ENCODE measurements around the gene MMP10. TPM values are rescaled to one million over a fixed set of nuclear protein-coding genes. Genes with fewer than 3 reads are reported as not detected.

Gene MMP10
- total RNA-seq, 1 experiment from 2014 or later, result not detected

DNA sequence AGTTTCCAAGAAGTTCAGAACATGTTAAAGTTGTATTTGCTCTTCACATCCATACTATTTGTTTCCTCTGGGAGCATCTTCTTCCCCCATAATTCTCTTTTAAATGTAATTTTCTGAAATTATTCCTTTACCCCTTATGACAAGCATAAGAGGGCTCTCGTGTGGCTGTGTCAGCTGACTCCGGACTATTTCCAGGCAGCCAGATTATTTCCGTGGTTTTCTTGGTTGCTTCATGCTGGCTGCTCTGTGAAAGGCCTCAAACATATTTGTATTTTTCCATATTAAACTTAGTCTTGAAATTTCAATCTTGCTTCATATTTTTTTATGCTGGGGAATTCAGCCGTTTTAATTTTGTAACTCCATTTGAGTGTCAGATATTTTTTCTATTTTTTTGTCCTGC is 20.3 kb upstream of the MMP10 start (continued):
- TF ChIP-seq, protein P1, sequence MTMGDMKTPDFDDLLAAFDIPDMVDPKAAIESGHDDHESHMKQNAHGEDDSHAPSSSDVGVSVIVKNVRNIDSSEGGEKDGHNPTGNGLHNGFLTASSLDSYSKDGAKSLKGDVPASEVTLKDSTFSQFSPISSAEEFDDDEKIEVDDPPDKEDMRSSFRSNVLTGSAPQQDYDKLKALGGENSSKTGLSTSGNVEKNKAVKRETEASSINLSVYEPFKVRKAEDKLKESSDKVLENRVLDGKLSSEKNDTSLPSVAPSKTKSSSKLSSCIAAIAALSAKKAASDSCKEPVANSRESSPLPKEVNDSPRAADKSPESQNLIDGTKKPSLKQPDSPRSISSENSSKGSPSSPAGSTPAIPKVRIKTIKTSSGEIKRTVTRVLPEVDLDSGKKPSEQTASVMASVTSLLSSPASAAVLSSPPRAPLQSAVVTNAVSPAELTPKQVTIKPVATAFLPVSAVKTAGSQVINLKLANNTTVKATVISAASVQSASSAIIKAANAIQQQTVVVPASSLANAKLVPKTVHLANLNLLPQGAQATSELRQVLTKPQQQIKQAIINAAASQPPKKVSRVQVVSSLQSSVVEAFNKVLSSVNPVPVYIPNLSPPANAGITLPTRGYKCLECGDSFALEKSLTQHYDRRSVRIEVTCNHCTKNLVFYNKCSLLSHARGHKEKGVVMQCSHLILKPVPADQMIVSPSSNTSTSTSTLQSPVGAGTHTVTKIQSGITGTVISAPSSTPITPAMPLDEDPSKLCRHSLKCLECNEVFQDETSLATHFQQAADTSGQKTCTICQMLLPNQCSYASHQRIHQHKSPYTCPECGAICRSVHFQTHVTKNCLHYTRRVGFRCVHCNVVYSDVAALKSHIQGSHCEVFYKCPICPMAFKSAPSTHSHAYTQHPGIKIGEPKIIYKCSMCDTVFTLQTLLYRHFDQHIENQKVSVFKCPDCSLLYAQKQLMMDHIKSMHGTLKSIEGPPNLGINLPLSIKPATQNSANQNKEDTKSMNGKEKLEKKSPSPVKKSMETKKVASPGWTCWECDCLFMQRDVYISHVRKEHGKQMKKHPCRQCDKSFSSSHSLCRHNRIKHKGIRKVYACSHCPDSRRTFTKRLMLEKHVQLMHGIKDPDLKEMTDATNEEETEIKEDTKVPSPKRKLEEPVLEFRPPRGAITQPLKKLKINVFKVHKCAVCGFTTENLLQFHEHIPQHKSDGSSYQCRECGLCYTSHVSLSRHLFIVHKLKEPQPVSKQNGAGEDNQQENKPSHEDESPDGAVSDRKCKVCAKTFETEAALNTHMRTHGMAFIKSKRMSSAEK (CRISPR knock-in tag; IDR thresholded peaks at IDR 0.05; ENCODE audit: borderline replicate concordance), result no peak
- TF ChIP-seq PRRX2 (CRISPR knock-in tag; IDR thresholded peaks at IDR 0.05), result no peak
- TF ChIP-seq, protein P2, sequence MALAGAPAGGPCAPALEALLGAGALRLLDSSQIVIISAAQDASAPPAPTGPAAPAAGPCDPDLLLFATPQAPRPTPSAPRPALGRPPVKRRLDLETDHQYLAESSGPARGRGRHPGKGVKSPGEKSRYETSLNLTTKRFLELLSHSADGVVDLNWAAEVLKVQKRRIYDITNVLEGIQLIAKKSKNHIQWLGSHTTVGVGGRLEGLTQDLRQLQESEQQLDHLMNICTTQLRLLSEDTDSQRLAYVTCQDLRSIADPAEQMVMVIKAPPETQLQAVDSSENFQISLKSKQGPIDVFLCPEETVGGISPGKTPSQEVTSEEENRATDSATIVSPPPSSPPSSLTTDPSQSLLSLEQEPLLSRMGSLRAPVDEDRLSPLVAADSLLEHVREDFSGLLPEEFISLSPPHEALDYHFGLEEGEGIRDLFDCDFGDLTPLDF (CRISPR knock-in tag; IDR thresholded peaks at IDR 0.05), result no peak

DNA sequence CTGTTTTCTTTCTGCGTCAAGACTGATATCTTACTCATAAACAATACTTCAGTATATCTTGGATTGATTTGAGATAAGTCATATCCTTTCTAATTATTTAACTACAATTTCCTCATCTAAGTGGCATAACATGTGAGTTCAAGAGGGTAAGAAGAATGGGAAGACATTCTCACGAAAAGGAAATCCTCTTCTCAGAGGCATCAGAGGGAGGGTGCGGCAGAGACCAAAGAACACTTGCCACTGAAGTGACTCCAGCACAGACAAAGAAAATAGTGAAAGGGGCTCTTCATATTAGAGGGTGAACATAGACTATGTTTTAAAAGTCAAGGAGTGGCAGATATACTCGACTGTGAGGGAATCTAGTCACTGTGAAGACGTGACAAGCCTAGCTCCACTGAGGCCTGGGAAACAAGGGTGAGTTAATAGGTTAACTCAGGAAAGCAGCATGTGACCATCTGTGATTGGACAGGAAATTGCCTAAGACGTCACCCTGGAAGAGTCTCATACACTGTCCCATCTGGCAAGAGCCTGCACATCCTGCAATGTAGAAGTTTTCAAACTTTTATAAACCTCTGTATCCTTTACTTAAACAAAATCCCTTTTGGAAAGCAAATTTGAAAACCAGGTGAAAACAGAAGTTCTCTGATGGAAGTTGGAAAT is 19.4 kb upstream of the MMP10 start:
- ATAC-seq (no peak), DNase-seq (ENCODE audit: low spot score) (no peak)
- no peaks in the 10 kb centered on the region for H3K4me1 Mint-ChIP-seq
- no peak overlapping the region for H3K4me3 Mint-ChIP-seq
- H3K27ac Mint-ChIP-seq, result no peak overlapping the region
- ChIA-PET CTCF (no interaction called here), POLR2A (no interaction called here)
- no peaks in the 10 kb centered on the region for H3K36me3 Mint-ChIP-seq
- no peaks in the 10 kb centered on the region for H3K27me3 Mint-ChIP-seq (ENCODE audit: low read depth)
- TF ChIP-seq, protein P3, sequence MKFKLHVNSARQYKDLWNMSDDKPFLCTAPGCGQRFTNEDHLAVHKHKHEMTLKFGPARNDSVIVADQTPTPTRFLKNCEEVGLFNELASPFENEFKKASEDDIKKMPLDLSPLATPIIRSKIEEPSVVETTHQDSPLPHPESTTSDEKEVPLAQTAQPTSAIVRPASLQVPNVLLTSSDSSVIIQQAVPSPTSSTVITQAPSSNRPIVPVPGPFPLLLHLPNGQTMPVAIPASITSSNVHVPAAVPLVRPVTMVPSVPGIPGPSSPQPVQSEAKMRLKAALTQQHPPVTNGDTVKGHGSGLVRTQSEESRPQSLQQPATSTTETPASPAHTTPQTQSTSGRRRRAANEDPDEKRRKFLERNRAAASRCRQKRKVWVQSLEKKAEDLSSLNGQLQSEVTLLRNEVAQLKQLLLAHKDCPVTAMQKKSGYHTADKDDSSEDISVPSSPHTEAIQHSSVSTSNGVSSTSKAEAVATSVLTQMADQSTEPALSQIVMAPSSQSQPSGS (CRISPR knock-in tag; IDR thresholded peaks at IDR 0.05; ENCODE audit: borderline replicate concordance, low read depth), result no peak
- TF ChIP-seq, protein P4, sequence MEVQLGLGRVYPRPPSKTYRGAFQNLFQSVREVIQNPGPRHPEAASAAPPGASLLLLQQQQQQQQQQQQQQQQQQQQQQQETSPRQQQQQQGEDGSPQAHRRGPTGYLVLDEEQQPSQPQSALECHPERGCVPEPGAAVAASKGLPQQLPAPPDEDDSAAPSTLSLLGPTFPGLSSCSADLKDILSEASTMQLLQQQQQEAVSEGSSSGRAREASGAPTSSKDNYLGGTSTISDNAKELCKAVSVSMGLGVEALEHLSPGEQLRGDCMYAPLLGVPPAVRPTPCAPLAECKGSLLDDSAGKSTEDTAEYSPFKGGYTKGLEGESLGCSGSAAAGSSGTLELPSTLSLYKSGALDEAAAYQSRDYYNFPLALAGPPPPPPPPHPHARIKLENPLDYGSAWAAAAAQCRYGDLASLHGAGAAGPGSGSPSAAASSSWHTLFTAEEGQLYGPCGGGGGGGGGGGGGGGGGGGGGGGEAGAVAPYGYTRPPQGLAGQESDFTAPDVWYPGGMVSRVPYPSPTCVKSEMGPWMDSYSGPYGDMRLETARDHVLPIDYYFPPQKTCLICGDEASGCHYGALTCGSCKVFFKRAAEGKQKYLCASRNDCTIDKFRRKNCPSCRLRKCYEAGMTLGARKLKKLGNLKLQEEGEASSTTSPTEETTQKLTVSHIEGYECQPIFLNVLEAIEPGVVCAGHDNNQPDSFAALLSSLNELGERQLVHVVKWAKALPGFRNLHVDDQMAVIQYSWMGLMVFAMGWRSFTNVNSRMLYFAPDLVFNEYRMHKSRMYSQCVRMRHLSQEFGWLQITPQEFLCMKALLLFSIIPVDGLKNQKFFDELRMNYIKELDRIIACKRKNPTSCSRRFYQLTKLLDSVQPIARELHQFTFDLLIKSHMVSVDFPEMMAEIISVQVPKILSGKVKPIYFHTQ (CRISPR knock-in tag; IDR thresholded peaks at IDR 0.05), result no peak
- TF ChIP-seq ZBTB21 (CRISPR knock-in tag; IDR thresholded peaks at IDR 0.05; ENCODE audit: borderline replicate concordance), result no peak
- no peak for TF ChIP-seq GRHL2 (CRISPR knock-in tag; IDR thresholded peaks at IDR 0.05; ENCODE audit: insufficient replicate concordance, severe bottlenecking)
- TF ChIP-seq, protein P5, sequence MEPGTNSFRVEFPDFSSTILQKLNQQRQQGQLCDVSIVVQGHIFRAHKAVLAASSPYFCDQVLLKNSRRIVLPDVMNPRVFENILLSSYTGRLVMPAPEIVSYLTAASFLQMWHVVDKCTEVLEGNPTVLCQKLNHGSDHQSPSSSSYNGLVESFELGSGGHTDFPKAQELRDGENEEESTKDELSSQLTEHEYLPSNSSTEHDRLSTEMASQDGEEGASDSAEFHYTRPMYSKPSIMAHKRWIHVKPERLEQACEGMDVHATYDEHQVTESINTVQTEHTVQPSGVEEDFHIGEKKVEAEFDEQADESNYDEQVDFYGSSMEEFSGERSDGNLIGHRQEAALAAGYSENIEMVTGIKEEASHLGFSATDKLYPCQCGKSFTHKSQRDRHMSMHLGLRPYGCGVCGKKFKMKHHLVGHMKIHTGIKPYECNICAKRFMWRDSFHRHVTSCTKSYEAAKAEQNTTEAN (CRISPR knock-in tag; IDR thresholded peaks at IDR 0.05), result no peak
- TF ChIP-seq FOXJ3 (CRISPR knock-in tag; IDR thresholded peaks at IDR 0.05; ENCODE audit: borderline replicate concordance), result no peak
- no peak for TF ChIP-seq ZNF671 (CRISPR knock-in tag; IDR thresholded peaks at IDR 0.05)
- TF ChIP-seq NFATC4 (CRISPR knock-in tag; IDR thresholded peaks at IDR 0.05), result no peak
- TF ChIP-seq KAT7 (CRISPR knock-in tag; IDR thresholded peaks at IDR 0.05; ENCODE audit: borderline replicate concordance), result no peak
- no peak for TF ChIP-seq NFE2L1 (CRISPR knock-in tag; IDR thresholded peaks at IDR 0.05)
- TF ChIP-seq IRF2 (CRISPR knock-in tag; IDR thresholded peaks at IDR 0.05; ENCODE audit: borderline replicate concordance, low read depth), result no peak
- no peak for TF ChIP-seq CREM (CRISPR knock-in tag; IDR thresholded peaks at IDR 0.05)
- TF ChIP-seq RORB (CRISPR knock-in tag; IDR thresholded peaks at IDR 0.05), result no peak
- no peaks in the 10 kb centered on the region for H3K9me3 Mint-ChIP-seq

Data from WTC11 (cell line).